ENCODE measurements around the gene NOXRED1.

Gene NOXRED1

GRCh38 chr14:77364146-77364545 is 59.2 kb downstream of the NOXRED1 start:
- TF ChIP-seq ARNT (IDR thresholded peaks at IDR 0.05) (no peak), SUZ12 (IDR thresholded peaks at IDR 0.05) (no peak), ELF4 (IDR thresholded peaks at IDR 0.05) (no peak), L3MBTL2 (conservative IDR thresholded peaks at IDR 0.05) (no peak), SP1 (IDR thresholded peaks at IDR 0.05) (no peak), ZNF384 (IDR thresholded peaks at IDR 0.05) (no peak), FOXA1 (IDR thresholded peaks at IDR 0.05) (no peak), CTBP1 (IDR thresholded peaks at IDR 0.05; ENCODE audit: borderline replicate concordance) (no peak), LEF1 (IDR thresholded peaks at IDR 0.05; ENCODE audit: borderline replicate concordance) (no peak), HDGF (IDR thresholded peaks at IDR 0.05; ENCODE audit: borderline replicate concordance) (no peak), TARDBP (IDR thresholded peaks at IDR 0.05) (no peak), NFRKB (IDR thresholded peaks at IDR 0.05) (no peak), FOXM1 (IDR thresholded peaks at IDR 0.05; ENCODE audit: borderline replicate concordance) (no peak), PKNOX1 (IDR thresholded peaks at IDR 0.05) (no peak), BHLHE40 (IDR thresholded peaks at IDR 0.05; ENCODE audit: borderline replicate concordance) (no peak), FOXK2 (IDR thresholded peaks at IDR 0.05) (no peak)
- POLR2A ChIA-PET, result interaction anchor here (1.3 kb wide), 1 partner anchor 13 kb away, joined by 5 read pairs; the partner anchor contains the start of genes SAMD15 and TMED8
- CTCF ChIA-PET, result no interaction called here
- no peak for DNase-seq (ENCODE audit: extremely low spot score)

- CTCF ChIA-PET, result interaction anchor here (0.7 to 1.1 kb wide), 2 partner anchors 14 to 256 kb away, joined by 3 read pairs; no protein-coding TSS in a partner anchor
- POLR2A ChIA-PET, result no interaction called here
- TF ChIP-seq NFRKB (IDR thresholded peaks at IDR 0.05), result no peak
- TF ChIP-seq SP1 (IDR thresholded peaks at IDR 0.05), result no peak
- no peak for TF ChIP-seq FOXM1 (IDR thresholded peaks at IDR 0.05; ENCODE audit: borderline replicate concordance)
- no peak for TF ChIP-seq ELF4 (IDR thresholded peaks at IDR 0.05)
- no peak for TF ChIP-seq L3MBTL2 (conservative IDR thresholded peaks at IDR 0.05)
- DNase-seq (ENCODE audit: extremely low spot score), result no peak
These were observed 63.7 kb downstream of the NOXRED1 start for GRCh38 chr14:77359626-77360025.

GRCh38 chr14:77356899-77357298 is 66.4 kb downstream of the NOXRED1 start:
- CTCF ChIA-PET, result interaction anchor here (1.2 kb wide), 1 partner anchor 26 kb away, joined by 5 read pairs; no protein-coding TSS in a partner anchor
- no peak for DNase-seq (ENCODE audit: extremely low spot score)
- no peak for TF ChIP-seq SP1 (IDR thresholded peaks at IDR 0.05)
- no peak for TF ChIP-seq FOXA1 (IDR thresholded peaks at IDR 0.05)
- no peak for TF ChIP-seq L3MBTL2 (conservative IDR thresholded peaks at IDR 0.05)
- TF ChIP-seq CTBP1 (IDR thresholded peaks at IDR 0.05; ENCODE audit: borderline replicate concordance), result no peak
- POLR2A ChIA-PET, result interaction anchor here (0.6 to 0.8 kb wide), 2 partner anchors 11 to 20 kb away, joined by 3 read pairs; partner anchors contain the start of genes SAMD15 and TMED8

GRCh38 chr14:77355811-77356210 is 67.5 kb downstream of the NOXRED1 start:
- POLR2A ChIA-PET, result no interaction called here
- CTCF ChIA-PET, result interaction anchor here (1.2 kb wide), 1 partner anchor 25 kb away, joined by 5 read pairs; no protein-coding TSS in a partner anchor
- TF ChIP-seq SP1 (IDR thresholded peaks at IDR 0.05) (no peak), FOXK2 (IDR thresholded peaks at IDR 0.05) (no peak), ZNF384 (IDR thresholded peaks at IDR 0.05) (no peak), ARNT (IDR thresholded peaks at IDR 0.05) (no peak), ELF4 (IDR thresholded peaks at IDR 0.05) (no peak), SUZ12 (IDR thresholded peaks at IDR 0.05) (no peak), FOXA1 (IDR thresholded peaks at IDR 0.05) (no peak), LEF1 (IDR thresholded peaks at IDR 0.05; ENCODE audit: borderline replicate concordance) (no peak), BHLHE40 (IDR thresholded peaks at IDR 0.05; ENCODE audit: borderline replicate concordance) (no peak), HDGF (IDR thresholded peaks at IDR 0.05; ENCODE audit: borderline replicate concordance) (no peak), NFRKB (IDR thresholded peaks at IDR 0.05) (no peak), L3MBTL2 (conservative IDR thresholded peaks at IDR 0.05) (no peak), TARDBP (IDR thresholded peaks at IDR 0.05) (no peak), PKNOX1 (IDR thresholded peaks at IDR 0.05) (no peak), FOXM1 (IDR thresholded peaks at IDR 0.05; ENCODE audit: borderline replicate concordance) (no peak), CTBP1 (IDR thresholded peaks at IDR 0.05; ENCODE audit: borderline replicate concordance) (no peak)
- DNase-seq (ENCODE audit: extremely low spot score), result no peak

GRCh38 chr14:77353469-77354141 is 69.7 kb downstream of the NOXRED1 start:
- TF ChIP-seq FOXK2 (IDR thresholded peaks at IDR 0.05), result no peak
- no peak for TF ChIP-seq CTBP1 (IDR thresholded peaks at IDR 0.05; ENCODE audit: borderline replicate concordance)
- TF ChIP-seq SUZ12 (IDR thresholded peaks at IDR 0.05), result no peak
- no peak for TF ChIP-seq ZNF384 (IDR thresholded peaks at IDR 0.05)
- TF ChIP-seq LEF1 (IDR thresholded peaks at IDR 0.05; ENCODE audit: borderline replicate concordance), result no peak
- no peak for TF ChIP-seq SP1 (IDR thresholded peaks at IDR 0.05)
- TF ChIP-seq BHLHE40 (IDR thresholded peaks at IDR 0.05; ENCODE audit: borderline replicate concordance), result no peak
- TF ChIP-seq ARNT (IDR thresholded peaks at IDR 0.05), result no peak
- no peak for TF ChIP-seq FOXM1 (IDR thresholded peaks at IDR 0.05; ENCODE audit: borderline replicate concordance)
- TF ChIP-seq HDGF (IDR thresholded peaks at IDR 0.05; ENCODE audit: borderline replicate concordance), result no peak
- no peak for TF ChIP-seq TARDBP (IDR thresholded peaks at IDR 0.05)
- no peak for TF ChIP-seq L3MBTL2 (conservative IDR thresholded peaks at IDR 0.05)
- TF ChIP-seq PKNOX1 (IDR thresholded peaks at IDR 0.05), result no peak
- no peak for TF ChIP-seq FOXA1 (IDR thresholded peaks at IDR 0.05)
- no peak for TF ChIP-seq NFRKB (IDR thresholded peaks at IDR 0.05)
- no peak for TF ChIP-seq ELF4 (IDR thresholded peaks at IDR 0.05)
- ChIA-PET CTCF (no interaction called here), POLR2A (no interaction called here)
- no peak for DNase-seq (ENCODE audit: extremely low spot score)

GRCh38 chr14:77347751-77348150 is 75.6 kb downstream of the NOXRED1 start:
- TF ChIP-seq LEF1 (IDR thresholded peaks at IDR 0.05; ENCODE audit: borderline replicate concordance) (no peak), FOXM1 (IDR thresholded peaks at IDR 0.05; ENCODE audit: borderline replicate concordance) (no peak), FOXK2 (IDR thresholded peaks at IDR 0.05) (no peak), PKNOX1 (IDR thresholded peaks at IDR 0.05) (no peak)
- POLR2A ChIA-PET, result no interaction called here
- CTCF ChIA-PET, result no interaction called here
- DNase-seq (ENCODE audit: extremely low spot score), result no peak

Data from HEK293T (cell line).